ENCODE measurements around the gene PCNX1.
"Not testable (repeated sequence)": the region's sequence is repeated elsewhere in the genome, so short reads cannot be mapped to it uniquely, and the experiment has no call there.

The PCNX1 gene

DNA sequence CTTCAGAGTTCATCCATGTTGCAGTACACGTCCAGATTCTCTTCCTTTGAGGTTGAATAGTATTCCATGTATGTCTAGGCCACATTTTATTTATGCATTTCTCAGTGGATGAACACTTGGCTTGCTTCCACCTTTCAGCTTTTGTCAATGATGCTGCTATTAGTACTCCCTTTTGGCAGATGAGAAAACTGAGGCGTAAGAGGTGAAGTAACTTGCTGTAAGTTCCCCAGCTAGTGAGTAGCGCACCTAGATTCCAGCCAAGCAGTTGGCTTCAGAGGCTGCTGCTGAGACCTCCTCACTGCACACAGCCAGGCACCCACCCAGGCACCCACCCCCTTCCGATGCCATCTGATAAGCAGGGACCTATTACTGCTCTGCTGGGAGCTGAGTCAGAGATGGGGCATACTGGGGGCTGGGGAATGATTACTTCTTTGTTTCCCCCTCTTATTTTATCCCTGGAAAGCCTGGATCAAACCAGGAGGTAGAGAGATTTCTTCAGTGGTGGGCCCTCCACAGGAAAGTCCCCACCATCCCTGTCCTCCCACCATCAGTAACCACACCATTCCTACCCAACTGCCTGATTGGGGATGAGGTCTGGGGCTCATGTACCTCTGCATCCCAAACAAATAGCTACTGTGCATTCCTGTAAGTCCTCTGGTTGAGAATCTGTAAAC lies 234.6 kb downstream of the PCNX1 start:
- no peaks in the 10 kb centered on the region for H4K20me1 ChIP-seq (ENCODE audit: control insufficient read depth, insufficient read depth, low read depth, low read length)
- peak overlapping the region; percentile 42 for H3K4me2 ChIP-seq (ENCODE audit: low read length)
- no peak overlapping the region for H3K27ac ChIP-seq (ENCODE audit: low read depth, low read length)
- H3K9me3 ChIP-seq (ENCODE audit: control insufficient read depth, insufficient read depth, low read length): no peaks in the 10 kb centered on the region
- H3K4me1 ChIP-seq (ENCODE audit: control insufficient read depth, low read length): peaks cover 32% of the 10 kb centered on the region
- H3F3A ChIP-seq (ENCODE audit: control insufficient read depth, insufficient read depth): no peaks in the 10 kb centered on the region
- no peaks in the 10 kb centered on the region for H3K27me3 ChIP-seq (ENCODE audit: control insufficient read depth, low read length)
- H3K79me2 ChIP-seq (ENCODE audit: control insufficient read depth, low read length): no peaks in the 10 kb centered on the region
- H3K9me2 ChIP-seq (replicated peaks; ENCODE audit: control insufficient read depth, low read length): no peaks in the 10 kb centered on the region
- H3K4me3 ChIP-seq (ENCODE audit: low read length): 0 out of 2 replicates have a peak overlapping the region, but pooled peaks have one; percentile 2
- TF ChIP-seq, protein P1, sequence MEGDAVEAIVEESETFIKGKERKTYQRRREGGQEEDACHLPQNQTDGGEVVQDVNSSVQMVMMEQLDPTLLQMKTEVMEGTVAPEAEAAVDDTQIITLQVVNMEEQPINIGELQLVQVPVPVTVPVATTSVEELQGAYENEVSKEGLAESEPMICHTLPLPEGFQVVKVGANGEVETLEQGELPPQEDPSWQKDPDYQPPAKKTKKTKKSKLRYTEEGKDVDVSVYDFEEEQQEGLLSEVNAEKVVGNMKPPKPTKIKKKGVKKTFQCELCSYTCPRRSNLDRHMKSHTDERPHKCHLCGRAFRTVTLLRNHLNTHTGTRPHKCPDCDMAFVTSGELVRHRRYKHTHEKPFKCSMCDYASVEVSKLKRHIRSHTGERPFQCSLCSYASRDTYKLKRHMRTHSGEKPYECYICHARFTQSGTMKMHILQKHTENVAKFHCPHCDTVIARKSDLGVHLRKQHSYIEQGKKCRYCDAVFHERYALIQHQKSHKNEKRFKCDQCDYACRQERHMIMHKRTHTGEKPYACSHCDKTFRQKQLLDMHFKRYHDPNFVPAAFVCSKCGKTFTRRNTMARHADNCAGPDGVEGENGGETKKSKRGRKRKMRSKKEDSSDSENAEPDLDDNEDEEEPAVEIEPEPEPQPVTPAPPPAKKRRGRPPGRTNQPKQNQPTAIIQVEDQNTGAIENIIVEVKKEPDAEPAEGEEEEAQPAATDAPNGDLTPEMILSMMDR (IDR thresholded peaks at IDR 0.05; ENCODE audit: low read depth, low read length, poor library complexity, severe bottlenecking): no peak
- no peak for TF ChIP-seq EZH2phosphoT487 (IDR thresholded peaks at IDR 0.05; ENCODE audit: borderline replicate concordance, low read length)
- no peaks in the 10 kb centered on the region for H3K36me3 ChIP-seq (ENCODE audit: control insufficient read depth, low read length)

DNA sequence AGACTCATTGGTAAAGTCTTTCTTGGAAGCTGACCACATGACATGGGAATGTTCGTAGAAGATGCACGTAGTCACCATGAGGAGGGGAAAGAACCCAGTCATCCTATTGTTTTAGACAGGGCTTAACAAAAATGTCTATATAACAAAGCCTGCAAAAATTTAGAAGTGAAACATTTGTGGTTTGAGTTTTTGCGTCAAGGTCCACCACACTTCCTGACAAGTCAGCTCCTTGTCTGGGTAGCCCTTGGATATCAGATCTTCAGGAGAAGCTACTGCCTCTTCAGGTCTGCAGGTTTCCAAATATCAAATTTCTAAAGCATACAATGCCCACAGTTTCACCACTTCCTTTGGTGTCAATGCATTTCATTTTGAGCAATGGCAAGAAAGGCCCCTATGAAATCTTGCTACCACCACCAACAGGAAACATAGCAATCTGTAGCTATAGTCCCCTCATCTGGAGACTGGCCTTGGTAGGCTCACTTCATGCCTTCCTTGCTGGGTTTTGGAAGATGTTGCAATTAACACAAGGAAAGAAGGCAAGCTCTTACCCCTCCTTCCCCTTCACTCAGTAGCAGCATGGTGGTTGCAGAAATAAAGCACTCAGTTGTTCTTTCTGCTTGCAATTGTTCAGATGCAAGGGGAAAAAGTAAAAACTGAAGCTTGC lies 235.2 kb downstream of the PCNX1 start:
- no peak overlapping the region for H3K27ac ChIP-seq (ENCODE audit: low read depth, low read length)
- peak overlapping the region; percentile 42 for H3K4me2 ChIP-seq (ENCODE audit: low read length)
- H3K4me1 ChIP-seq (ENCODE audit: control insufficient read depth, low read length): peaks cover 32% of the 10 kb centered on the region

DNA sequence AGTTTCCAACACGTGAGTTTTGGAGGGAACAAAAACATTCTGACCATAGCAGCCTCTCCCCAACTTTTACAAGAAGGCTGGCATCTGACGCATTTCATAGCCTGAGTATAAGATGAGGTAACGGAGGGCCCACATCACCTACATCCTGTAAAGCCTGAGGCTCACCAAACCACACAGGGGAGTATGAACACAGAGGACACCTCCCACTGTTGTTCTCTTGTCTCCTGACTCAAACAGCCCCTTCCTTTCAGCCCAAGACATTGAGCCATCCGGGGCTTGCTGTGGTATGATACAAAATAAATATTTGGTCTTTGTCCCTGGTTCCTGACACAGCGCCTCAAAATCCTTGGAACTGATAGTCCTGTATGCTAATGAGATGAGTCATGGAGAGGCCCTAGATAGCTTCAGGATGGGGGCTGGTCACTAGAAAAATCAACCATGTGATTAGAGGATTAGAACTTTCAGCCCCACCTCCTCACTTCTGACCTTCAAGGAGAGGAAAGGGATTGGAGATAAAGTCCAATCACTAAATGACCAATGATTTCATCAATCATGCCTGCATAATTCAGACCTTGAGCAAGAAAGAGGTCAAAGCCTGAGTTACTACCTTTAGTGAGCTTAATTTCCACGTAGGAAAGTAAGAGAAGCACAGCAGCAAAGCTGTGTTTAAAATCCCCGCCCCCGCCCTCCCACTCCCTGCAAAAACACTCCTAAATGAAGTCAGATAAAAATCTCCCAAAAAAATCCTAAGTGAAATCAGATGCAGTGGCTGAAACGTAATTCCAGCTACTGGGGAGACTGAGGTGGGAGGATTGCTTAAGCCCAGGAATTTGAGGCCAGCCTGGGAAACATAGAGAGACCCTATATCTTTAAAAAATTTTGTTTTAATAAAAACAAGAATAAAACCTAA lies 236.4 kb downstream of the PCNX1 start:
- Histone ChIP-seq H3K9me3 (ENCODE audit: control insufficient read depth, insufficient read depth, low read length) (no peaks in the 10 kb centered on the region), H3K36me3 (ENCODE audit: control insufficient read depth, low read length) (no peaks in the 10 kb centered on the region), H3F3A (ENCODE audit: control insufficient read depth, insufficient read depth) (no peaks in the 10 kb centered on the region), H3K27ac (ENCODE audit: low read depth, low read length) (no peak overlapping the region), H3K27me3 (ENCODE audit: control insufficient read depth, low read length) (no peaks in the 10 kb centered on the region), H3K4me2 (ENCODE audit: low read length) (no peak overlapping the region), H3K4me1 (ENCODE audit: control insufficient read depth, low read length) (peaks cover 32% of the 10 kb centered on the region), H3K9me2 (replicated peaks; ENCODE audit: control insufficient read depth, low read length) (no peaks in the 10 kb centered on the region), H3K4me3 (ENCODE audit: low read length) (no peak overlapping the region), H4K20me1 (ENCODE audit: control insufficient read depth, insufficient read depth, low read depth, low read length) (no peaks in the 10 kb centered on the region), H3K79me2 (ENCODE audit: control insufficient read depth, low read length) (no peaks in the 10 kb centered on the region)
- TF ChIP-seq, protein P1 (IDR thresholded peaks at IDR 0.05; ENCODE audit: low read depth, low read length, poor library complexity, severe bottlenecking): no peak
- no peak for TF ChIP-seq EZH2phosphoT487 (IDR thresholded peaks at IDR 0.05; ENCODE audit: borderline replicate concordance, low read length)

More for the DNA sequence above, 235.2 kb downstream of the PCNX1 start:
- Histone ChIP-seq H4K20me1 (ENCODE audit: control insufficient read depth, insufficient read depth, low read depth, low read length) (no peaks in the 10 kb centered on the region), H3K36me3 (ENCODE audit: control insufficient read depth, low read length) (no peaks in the 10 kb centered on the region), H3K27me3 (ENCODE audit: control insufficient read depth, low read length) (no peaks in the 10 kb centered on the region), H3K9me2 (replicated peaks; ENCODE audit: control insufficient read depth, low read length) (no peaks in the 10 kb centered on the region), H3K79me2 (ENCODE audit: control insufficient read depth, low read length) (no peaks in the 10 kb centered on the region), H3K4me3 (ENCODE audit: low read length) (0 out of 2 replicates have a peak overlapping the region, but pooled peaks have one; percentile 2), H3K9me3 (ENCODE audit: control insufficient read depth, insufficient read depth, low read length) (no peaks in the 10 kb centered on the region), H3F3A (ENCODE audit: control insufficient read depth, insufficient read depth) (no peaks in the 10 kb centered on the region)
- no peak for TF ChIP-seq EZH2phosphoT487 (IDR thresholded peaks at IDR 0.05; ENCODE audit: borderline replicate concordance, low read length)
- TF ChIP-seq, protein P1 (IDR thresholded peaks at IDR 0.05; ENCODE audit: low read depth, low read length, poor library complexity, severe bottlenecking): no peak

DNA sequence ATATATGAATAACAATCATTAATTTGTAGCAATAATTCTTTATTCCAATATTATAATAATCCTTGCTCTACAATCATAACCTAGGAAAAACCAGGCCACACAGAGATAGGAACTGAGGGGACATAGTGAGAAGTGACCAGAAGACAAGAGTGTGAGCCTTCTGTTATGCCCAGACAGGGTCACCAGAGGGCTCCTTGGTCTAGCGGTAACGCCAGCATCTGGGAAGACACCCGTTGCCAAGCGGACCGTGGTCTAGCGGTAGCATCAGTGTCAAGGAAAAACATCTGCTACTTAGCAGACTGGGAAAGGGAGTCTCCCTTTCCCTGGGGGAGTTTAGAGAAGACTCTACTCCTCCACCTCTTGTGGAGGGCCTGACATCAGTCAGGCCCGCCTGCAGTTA lies 240.1 kb downstream of the PCNX1 start:
- not testable (repeated sequence) for H4K20me1 ChIP-seq (ENCODE audit: control insufficient read depth, insufficient read depth, low read depth, low read length); H3K9me2 ChIP-seq (replicated peaks; ENCODE audit: control insufficient read depth, low read length); H3K4me3 ChIP-seq (ENCODE audit: low read length); H3K4me2 ChIP-seq (ENCODE audit: low read length); H3K36me3 ChIP-seq (ENCODE audit: control insufficient read depth, low read length); H3K27ac ChIP-seq (ENCODE audit: low read depth, low read length); H3K79me2 ChIP-seq (ENCODE audit: control insufficient read depth, low read length); H3K27me3 ChIP-seq (ENCODE audit: control insufficient read depth, low read length); H3F3A ChIP-seq (ENCODE audit: control insufficient read depth, insufficient read depth)
- H3K9me3 ChIP-seq (ENCODE audit: control insufficient read depth, insufficient read depth, low read length): peaks cover 10% of the 10 kb centered on the region; the same call in 1 of the 2 replicates
- peaks cover 12% of the 10 kb centered on the region for H3K4me1 ChIP-seq (ENCODE audit: control insufficient read depth, low read length)

Measured in DOHH2 (cell line).